Mucosa of stomach (tissue), 1 donor: Measurements from ENCODE around the gene UBE2I.
A peak's percentile ranks its signal among the peaks of the same experiment; 100 is the strongest.
"Not testable (repeated sequence)": the region's sequence is repeated elsewhere in the genome, so short reads cannot be mapped to it uniquely, and the experiment has no call there.

Experiments
- H3K27me3 ChIP-seq: one replicate; pipeline ENCODE4 v1.7.0; 2013; ENCODE audit warnings: mild to moderate bottlenecking, low read length; ENCODE audit not compliant: control insufficient read depth, insufficient read depth
- H3K36me3 ChIP-seq: one replicate; pipeline ENCODE4 v1.7.0; 2013; ENCODE audit warnings: low read length; ENCODE audit not compliant: control insufficient read depth, insufficient read depth
- H3K4me1 ChIP-seq: one replicate; pipeline ENCODE4 v1.7.0; 2013; ENCODE audit warnings: mild to moderate bottlenecking, low read length; ENCODE audit not compliant: control insufficient read depth, insufficient read depth
- H3K4me3 ChIP-seq: one replicate; pipeline ENCODE4 v1.7.0; 2013; ENCODE audit warnings: low read length
- H3K9ac ChIP-seq: one replicate; pipeline ENCODE4 v1.7.0; 2013; ENCODE audit warnings: mild to moderate bottlenecking, low read length, moderate library complexity
- H3K9me3 ChIP-seq: one replicate; pipeline ENCODE4 v1.7.0; 2013; ENCODE audit warnings: mild to moderate bottlenecking, low read length, moderate library complexity; ENCODE audit not compliant: control insufficient read depth
- donor health status: Pancreatic carcinoma.

UBE2I gene

GRCh38 chr16:1290063-1290501 is 19.4 kb upstream of the UBE2I start:
- Histone ChIP-seq H3K36me3 (no peaks in the 10 kb centered on the region), H3K4me3 (no peak overlapping the region), H3K9ac (no peak overlapping the region), H3K27me3 (peaks cover 37% of the 10 kb centered on the region), H3K9me3 (no peaks in the 10 kb centered on the region), H3K4me1 (peaks cover 5% of the 10 kb centered on the region)

GRCh38 chr16:1290860-1291575 is 18.4 kb upstream of the UBE2I start:
- Histone ChIP-seq H3K36me3 (no peaks in the 10 kb centered on the region), H3K4me1 (peaks cover 5% of the 10 kb centered on the region), H3K4me3 (no peak overlapping the region), H3K9me3 (no peaks in the 10 kb centered on the region), H3K9ac (no peak overlapping the region), H3K27me3 (peaks cover 33% of the 10 kb centered on the region)

GRCh38 chr16:1291576-1291974 is 17.9 kb upstream of the UBE2I start:
- Histone ChIP-seq H3K4me1 (peaks cover 5% of the 10 kb centered on the region), H3K4me3 (no peak overlapping the region), H3K9me3 (no peaks in the 10 kb centered on the region), H3K9ac (no peak overlapping the region), H3K27me3 (peaks cover 33% of the 10 kb centered on the region), H3K36me3 (no peaks in the 10 kb centered on the region)

- Histone ChIP-seq H3K4me1 (peaks cover 11% of the 10 kb centered on the region), H3K27me3 (peaks cover 33% of the 10 kb centered on the region)
- not testable (repeated sequence) for H3K4me3 ChIP-seq, H3K9ac ChIP-seq, H3K36me3 ChIP-seq, H3K9me3 ChIP-seq
Measured at GRCh38 chr16:1292208-1292607, 17.2 kb upstream of the UBE2I start.

- Histone ChIP-seq H3K4me1 (peaks cover 15% of the 10 kb centered on the region), H3K27me3 (peaks cover 30% of the 10 kb centered on the region)
- H3K9me3 ChIP-seq, H3K9ac ChIP-seq, H3K4me3 ChIP-seq, H3K36me3 ChIP-seq: not testable (repeated sequence)
Measured at GRCh38 chr16:1292808-1293207, 16.6 kb upstream of the UBE2I start.

GRCh38 chr16:1293921-1294656 is 15.3 kb upstream of the UBE2I start:
- no peak overlapping the region for H3K9ac ChIP-seq
- H3K36me3 ChIP-seq: no peaks in the 10 kb centered on the region
- H3K4me1 ChIP-seq: peaks cover 15% of the 10 kb centered on the region
- H3K9me3 ChIP-seq: no peaks in the 10 kb centered on the region
- peaks cover 22% of the 10 kb centered on the region for H3K27me3 ChIP-seq
- no peak overlapping the region for H3K4me3 ChIP-seq

GRCh38 chr16:1295465-1295864 is 14.0 kb upstream of the UBE2I start:
- no peak overlapping the region for H3K9ac ChIP-seq
- H3K4me3 ChIP-seq: no peak overlapping the region
- H3K4me1 ChIP-seq: peaks cover 24% of the 10 kb centered on the region
- peaks cover 26% of the 10 kb centered on the region for H3K27me3 ChIP-seq
- H3K36me3 ChIP-seq: no peaks in the 10 kb centered on the region
- H3K9me3 ChIP-seq: no peaks in the 10 kb centered on the region

- H3K36me3 ChIP-seq, H3K9ac ChIP-seq, H3K4me3 ChIP-seq, H3K9me3 ChIP-seq: not testable (repeated sequence)
- H3K4me1 ChIP-seq: peaks cover 24% of the 10 kb centered on the region
- H3K27me3 ChIP-seq: peaks cover 26% of the 10 kb centered on the region
Measured at GRCh38 chr16:1296688-1297017, 12.8 kb upstream of the UBE2I start.

- Histone ChIP-seq H3K9me3 (no peaks in the 10 kb centered on the region), H3K36me3 (no peaks in the 10 kb centered on the region), H3K4me1 (peaks cover 24% of the 10 kb centered on the region), H3K9ac (peak overlapping the region; percentile 23), H3K4me3 (no peak overlapping the region), H3K27me3 (peaks cover 28% of the 10 kb centered on the region)
Measured at GRCh38 chr16:1297018-1297696, 12.3 kb upstream of the UBE2I start.

GRCh38 chr16:1298406-1298805 is 11.0 kb upstream of the UBE2I start:
- no peak overlapping the region for H3K4me3 ChIP-seq
- peaks cover 28% of the 10 kb centered on the region for H3K4me1 ChIP-seq
- peaks cover 28% of the 10 kb centered on the region for H3K27me3 ChIP-seq

GRCh38 chr16:1299012-1299867 is 10.2 kb upstream of the UBE2I start:
- peaks cover 28% of the 10 kb centered on the region for H3K27me3 ChIP-seq
- H3K36me3 ChIP-seq: no peaks in the 10 kb centered on the region
- no peak overlapping the region for H3K4me3 ChIP-seq
- H3K9me3 ChIP-seq: no peaks in the 10 kb centered on the region
- H3K4me1 ChIP-seq: peaks cover 35% of the 10 kb centered on the region
- no peak overlapping the region for H3K9ac ChIP-seq

More at GRCh38 chr16:1298406-1298805, 11.0 kb upstream of the UBE2I start:
- Histone ChIP-seq H3K9ac (no peak overlapping the region), H3K36me3 (no peaks in the 10 kb centered on the region), H3K9me3 (no peaks in the 10 kb centered on the region)
